H1 (cell line): ENCODE results near the gene MXRA8. TPM values are rescaled to one million over a fixed set of nuclear protein-coding genes. Genes with fewer than 3 reads are reported as not detected.

ENCODE experiments used
- CTCF ChIA-PET: fragments of 300-600 bp; sonication (Branson Sonifier 250); formaldehyde crosslinking; loops from one replicate; lab custom pipeline; 2021; ENCODE audit not compliant: partially characterized antibody; lab: Charles Lee
- POLR2A ChIA-PET: fragments of 300-600 bp; sonication (Branson Sonifier 250); formaldehyde crosslinking; loops from one replicate; lab custom pipeline; 2021; ENCODE audit warnings: inconsistent platforms; ENCODE audit not compliant: partially characterized antibody; lab: Charles Lee
- DNase-seq, 2 experiments: peaks; one replicate each; pipeline versions ENCODE4 v3.0.0 to v3.0.0-alpha.2; 2010 to 2022; ENCODE audit warnings: low spot score in 2 of 2, low read depth in 1 of 2, mixed read lengths in 1 of 2
- FAIRE-seq: peaks from 2 replicates; lab custom pipeline; 2011; peaks lifted over from hg19 to GRCh38; lab: Jason Lieb, UNC
- H2AFZ ChIP-seq: 2 replicates; pipeline ENCODE4 v1.8.1; 2012; ENCODE audit warnings: low read length, inconsistent platforms
- H2AK5ac ChIP-seq: 2 replicates; pipeline ENCODE4 v1.6.1; 2013; ENCODE audit warnings: low read depth, low read length
- H2BK120ac ChIP-seq: replicated peaks from 2 replicates; pipeline ENCODE3; 2013; ENCODE audit warnings: low read depth, low read length, inconsistent platforms
- H2BK12ac ChIP-seq: 2 replicates; pipeline ENCODE4 v1.6.1; 2013; ENCODE audit warnings: low read depth, low read length
- H2BK15ac ChIP-seq: 2 replicates; pipeline ENCODE4 v1.6.1; 2013; ENCODE audit warnings: low read length
- H2BK20ac ChIP-seq: 2 replicates; pipeline ENCODE4 v1.6.1; 2013; ENCODE audit warnings: low read length
- H2BK5ac ChIP-seq: 2 replicates; pipeline ENCODE4 v1.6.1; 2013; ENCODE audit warnings: low read depth, low read length
- H3K14ac ChIP-seq: 2 replicates; pipeline ENCODE4 v1.6.1; 2013; ENCODE audit warnings: inconsistent platforms; ENCODE audit not compliant: insufficient read length
- H3K18ac ChIP-seq: 2 replicates; pipeline ENCODE4 v1.6.1; 2013; ENCODE audit warnings: low read length; ENCODE audit errors: extremely low read depth
- H3K23ac ChIP-seq: 2 replicates; pipeline ENCODE4 v1.6.1; 2013; ENCODE audit warnings: inconsistent platforms; ENCODE audit not compliant: insufficient read length
- H3K23me2 ChIP-seq: 2 replicates; pipeline ENCODE4 v1.6.1; 2013; ENCODE audit warnings: low read depth, low read length
- H3K27ac ChIP-seq: 2 replicates; pipeline ENCODE4 v1.6.1; 2011; ENCODE audit warnings: low read depth, low read length, inconsistent platforms
- H3K27me3 ChIP-seq, 4 experiments: replicated peaks in 1 of 4; 1 replicate in 1 of 4; 2 replicates in 3 of 4; pipeline versions ENCODE4 v1.6.1 to v1.8.1; 2011 to 2013; ENCODE audit warnings: low read length in 3 of 4, mild to moderate bottlenecking in 3 of 4, inconsistent platforms in 2 of 4, mixed read lengths in 2 of 4, moderate library complexity in 1 of 4; ENCODE audit not compliant: control insufficient read depth in 3 of 4, insufficient read depth in 3 of 4; ENCODE audit errors: extremely low read depth in 1 of 4
- H3K36me3 ChIP-seq, 4 experiments: 2 replicates each; pipeline versions ENCODE4 v1.6.1 to v1.8.1; 2011 to 2013; ENCODE audit warnings: mild to moderate bottlenecking in 4 of 4, low read length in 3 of 4, moderate library complexity in 2 of 4, control low read depth in 1 of 4, inconsistent platforms in 1 of 4; ENCODE audit not compliant: insufficient read depth in 4 of 4, control insufficient read depth in 2 of 4
- H3K4ac ChIP-seq: replicated peaks from 2 replicates; pipeline ENCODE3; 2013; ENCODE audit warnings: low read length, low read depth, mixed read lengths, inconsistent platforms; ENCODE audit not compliant: insufficient read length
- H3K4me1 ChIP-seq, 4 experiments: replicated peaks in 1 of 4; 1 replicate in 1 of 4; 2 replicates in 3 of 4; pipeline versions ENCODE4 v1.6.1 to v1.8.1; 2011 to 2013; ENCODE audit warnings: low read length in 3 of 4, inconsistent platforms in 2 of 4, mixed read lengths in 1 of 4; ENCODE audit not compliant: insufficient read depth in 4 of 4, control insufficient read depth in 3 of 4
- H3K4me2 ChIP-seq, 2 experiments: 2 replicates each; pipeline versions ENCODE4 v1.6.1 to v1.8.1; 2011 to 2013; ENCODE audit warnings: low read depth in 2 of 2, low read length in 2 of 2, control low read depth in 1 of 2, inconsistent platforms in 1 of 2, mild to moderate bottlenecking in 1 of 2; ENCODE audit not compliant: insufficient read depth in 1 of 2
- H3K4me3 ChIP-seq, 4 experiments: fragments of 200-600, 300-600 bp in 1 of 4; sonication (generic), shearing (Covaris generic), sonication (Bioruptor Twin) in 1 of 4; 2 replicates each; pipeline versions ENCODE4 v1.5.1 to v1.8.1; 2011 to 2016; ENCODE audit warnings: low read length in 4 of 4, low read depth in 3 of 4, control low read depth in 2 of 4, inconsistent platforms in 2 of 4, mild to moderate bottlenecking in 2 of 4, mixed read lengths in 1 of 4, moderate library complexity in 1 of 4; ENCODE audit not compliant: insufficient read depth in 2 of 4; ENCODE audit errors: extremely low read depth in 1 of 4
- H3K56ac ChIP-seq: replicated peaks from 2 replicates; pipeline ENCODE3; 2013; ENCODE audit warnings: low read depth, mild to moderate bottlenecking, mixed read lengths, low read length, inconsistent platforms; ENCODE audit not compliant: insufficient read length
- H3K79me1 ChIP-seq: 2 replicates; pipeline ENCODE4 v1.6.1; 2013; ENCODE audit warnings: low read depth, low read length, control low read depth
- H3K79me2 ChIP-seq, 2 experiments: 2 replicates each; pipeline versions ENCODE4 v1.6.1 to v1.8.1; 2012 to 2013; ENCODE audit warnings: low read length in 2 of 2, mild to moderate bottlenecking in 2 of 2, inconsistent platforms in 1 of 2; ENCODE audit not compliant: insufficient read depth in 2 of 2, control insufficient read depth in 1 of 2
- H3K9ac ChIP-seq, 4 experiments: replicated peaks in 1 of 4; 1 replicate in 1 of 4; 2 replicates in 3 of 4; pipeline versions ENCODE4 v1.6.1 to v1.8.1; 2011 to 2013; ENCODE audit warnings: low read depth in 3 of 4, low read length in 3 of 4, control low read depth in 2 of 4, mild to moderate bottlenecking in 2 of 4, moderate library complexity in 2 of 4, inconsistent platforms in 1 of 4; ENCODE audit errors: extremely low read depth in 1 of 4
- H3K9me3 ChIP-seq, 2 experiments: 2 replicates each; pipeline versions ENCODE4 v1.6.1 to v1.8.1; 2012 to 2013; ENCODE audit warnings: mild to moderate bottlenecking in 2 of 2, moderate library complexity in 2 of 2, control low read depth in 1 of 2, inconsistent platforms in 1 of 2, low read depth in 1 of 2, low read length in 1 of 2, mixed read lengths in 1 of 2; ENCODE audit not compliant: insufficient read depth in 2 of 2
- H4K20me1 ChIP-seq, 2 experiments: replicated peaks in 1 of 2; 2 replicates each; pipeline versions ENCODE3 to v1.8.1; 2011 to 2013; ENCODE audit warnings: inconsistent platforms in 2 of 2, low read length in 2 of 2, mild to moderate bottlenecking in 1 of 2; ENCODE audit not compliant: insufficient read depth in 2 of 2, control insufficient read depth in 1 of 2
- H4K5ac ChIP-seq: 2 replicates; pipeline ENCODE4 v1.6.1; 2013; ENCODE audit warnings: low read length, low read depth, mixed read lengths, inconsistent platforms; ENCODE audit not compliant: insufficient read length
- H4K8ac ChIP-seq: 2 replicates; pipeline ENCODE4 v1.8.0; 2013; ENCODE audit warnings: mild to moderate bottlenecking, moderate library complexity, low read length, inconsistent platforms; ENCODE audit not compliant: insufficient read depth; ENCODE audit errors: extremely low read depth
- H4K91ac ChIP-seq: replicated peaks from 2 replicates; pipeline ENCODE3; 2013; ENCODE audit warnings: low read length, mixed read lengths, inconsistent platforms; ENCODE audit not compliant: insufficient read length
- BACH1 ChIP-seq: IDR thresholded peaks from 2 replicates; pipeline ENCODE4 v1.6.1; 2012; ENCODE audit warnings: low read length, improper control_type of control experiment
- CHD2 ChIP-seq: IDR thresholded peaks from 2 replicates; pipeline ENCODE4 v1.6.1; 2012; ENCODE audit warnings: low read length, improper control_type of control experiment
- MAFK ChIP-seq: IDR thresholded peaks from 2 replicates; pipeline ENCODE4 v1.6.1; 2012; ENCODE audit warnings: low read depth, mild to moderate bottlenecking, improper control_type of control experiment, low read length
- NRF1 ChIP-seq: IDR thresholded peaks from 2 replicates; pipeline ENCODE4 v1.6.1; 2011; ENCODE audit warnings: mild to moderate bottlenecking, low read depth, low read length, improper control_type of control experiment
- RAD21 ChIP-seq, 2 experiments: IDR thresholded peaks in 1 of 2; conservative IDR thresholded peaks in 1 of 2; 2 replicates each; pipeline ENCODE4 v1.6.1; 2011; ENCODE audit warnings: low read depth in 2 of 2, low read length in 2 of 2, improper control_type of control experiment in 1 of 2, inconsistent platforms in 1 of 2, mild to moderate bottlenecking in 1 of 2, moderate library complexity in 1 of 2
- WGBS, 2 experiments: shearing (Covaris generic) in 1 of 2; methylation state at CpG; one replicate each; pipeline versions ENCODE4 v1.1.6 to v1.1.7; 2013 to 2015; ENCODE audit warnings: low lambda C conversion rate in 2 of 2, mixed read lengths in 2 of 2, inconsistent platforms in 1 of 2, low coverage in 1 of 2, missing lambda C conversion rate in 1 of 2; ENCODE audit not compliant: insufficient replicate concordance in 2 of 2, insufficient coverage in 1 of 2, insufficient read length in 1 of 2; ENCODE audit errors: extremely low coverage in 1 of 2, missing lambda C conversion rate in 1 of 2; 5-methylcytosine and 5-hydroxymethylcytosine counted together
- polyA plus RNA-seq, 7 experiments: library from polyadenylated mRNA; depleted of rRNA in 3 of 7; stranded (reverse) in 5 of 7; unstranded in 2 of 7; fragments of >200 nt in 5 of 7; fragments of 200-250 nt in 2 of 7; gene quantifications; 1 replicate in 5 of 7; 2 replicates in 1 of 7; 4 replicates in 1 of 7; pipeline versions ENCODE4 v1.2.1 to v1.2.3, GENCODE V29; 2011 to 2013; ENCODE audit warnings: missing spikeins in 2 of 7, mixed read lengths in 2 of 7
- total RNA-seq: library from RNA; stranded (reverse); fragmentation: NEBNext Ultra II Directional; extraction: Animal tissue kit (Norgen Biotek cat#: 25700); gene quantifications from 2 replicates; pipeline ENCODE4 v1.2.1, GENCODE V29; 2021
- TF ChIP-seq, protein P1 (sequence below), 3 experiments: IDR thresholded peaks; 1 replicate in 2 of 3; 2 replicates in 1 of 3; pipeline versions ENCODE4 v1.5.1 to v1.6.1; 2011; ENCODE audit warnings: low read length in 3 of 3, mild to moderate bottlenecking in 3 of 3, inconsistent platforms in 2 of 3, low read depth in 1 of 3, moderate library complexity in 1 of 3; ENCODE audit not compliant: insufficient read depth in 1 of 3; ENCODE audit errors: control extremely low read depth in 1 of 3

MXRA8 gene
- total and polyA plus RNA-seq, 2 of the 8 experiments (the other 6 are each of a cell fraction or from before 2014, with no cell fraction given) = 10.5 to 17.2 TPM

DNA sequence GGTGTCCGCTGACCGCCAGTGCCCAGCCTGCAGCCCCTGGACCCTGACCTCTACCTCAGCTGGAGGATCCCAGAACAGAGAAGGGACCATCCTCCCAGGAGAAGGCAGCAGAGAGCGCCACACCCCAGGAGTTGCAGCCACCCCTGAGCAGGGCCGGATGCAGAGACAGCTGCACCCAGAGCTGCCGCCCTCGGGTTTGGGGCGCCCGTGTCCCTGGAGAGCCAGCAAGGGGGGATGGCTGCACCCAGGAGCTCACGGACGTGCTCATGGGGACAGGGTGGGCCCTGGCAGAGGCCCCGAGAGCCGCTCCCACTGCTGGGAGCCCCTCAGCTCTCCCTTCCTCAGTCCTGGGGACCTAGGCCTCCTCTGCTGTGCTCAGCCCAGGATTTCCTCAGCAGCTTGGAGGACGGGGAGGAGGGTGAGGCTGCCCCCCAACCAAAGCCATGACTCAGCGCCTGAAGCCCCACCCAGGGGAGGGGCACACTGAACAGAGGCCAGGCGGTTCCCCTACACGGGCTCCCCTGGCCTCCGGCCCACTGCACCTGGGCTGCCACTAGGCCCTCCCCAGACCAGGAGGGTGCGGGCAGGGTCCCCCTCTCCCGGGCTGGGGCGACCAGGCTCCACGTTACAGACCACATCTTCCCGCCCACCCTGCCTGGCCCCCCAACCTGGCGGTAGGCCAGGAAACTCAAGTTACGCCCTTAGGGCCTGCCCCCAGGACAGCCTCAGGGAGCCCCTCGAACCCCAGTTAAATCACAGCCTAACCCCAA, 52.9 kb downstream of the MXRA8 start:
- Histone ChIP-seq H3K4me1 (peaks cover 0 to 40% (median 31%) of the 10 kb centered on the region in 4 experiments; a peak in 6 of 7 replicates), H2AK5ac (no peak overlapping the region), H3K14ac (no peak overlapping the region), H3K4me3 (no peak overlapping the region), H3K27me3 (peaks cover 0 to 4% (median 1%) of the 10 kb centered on the region in 4 experiments; a peak in 1 of 7 replicates), H4K91ac (peak overlapping the region; percentile 81), H3K23ac (no peak overlapping the region), H3K56ac (no peak overlapping the region)
- 55% methylated on average over 14 of the region's 25 CpGs; no CpG with 5 or more reads in 1 of the 2 experiments for WGBS, 2 experiments
- POLR2A ChIA-PET = interaction anchor here (0.5 to 1.5 kb wide), 10 partner anchors 9 to 101 kb away, joined by 3 to 6 read pairs (median 3); partner anchors contain the start of gene AURKAIP1
- CTCF ChIA-PET = interaction anchor here (0.7 to 2.1 kb wide), 5 partner anchors 9 to 124 kb away, joined by 3 to 17 read pairs (median 3); no protein-coding TSS in a partner anchor
- TF ChIP-seq, protein P1, sequence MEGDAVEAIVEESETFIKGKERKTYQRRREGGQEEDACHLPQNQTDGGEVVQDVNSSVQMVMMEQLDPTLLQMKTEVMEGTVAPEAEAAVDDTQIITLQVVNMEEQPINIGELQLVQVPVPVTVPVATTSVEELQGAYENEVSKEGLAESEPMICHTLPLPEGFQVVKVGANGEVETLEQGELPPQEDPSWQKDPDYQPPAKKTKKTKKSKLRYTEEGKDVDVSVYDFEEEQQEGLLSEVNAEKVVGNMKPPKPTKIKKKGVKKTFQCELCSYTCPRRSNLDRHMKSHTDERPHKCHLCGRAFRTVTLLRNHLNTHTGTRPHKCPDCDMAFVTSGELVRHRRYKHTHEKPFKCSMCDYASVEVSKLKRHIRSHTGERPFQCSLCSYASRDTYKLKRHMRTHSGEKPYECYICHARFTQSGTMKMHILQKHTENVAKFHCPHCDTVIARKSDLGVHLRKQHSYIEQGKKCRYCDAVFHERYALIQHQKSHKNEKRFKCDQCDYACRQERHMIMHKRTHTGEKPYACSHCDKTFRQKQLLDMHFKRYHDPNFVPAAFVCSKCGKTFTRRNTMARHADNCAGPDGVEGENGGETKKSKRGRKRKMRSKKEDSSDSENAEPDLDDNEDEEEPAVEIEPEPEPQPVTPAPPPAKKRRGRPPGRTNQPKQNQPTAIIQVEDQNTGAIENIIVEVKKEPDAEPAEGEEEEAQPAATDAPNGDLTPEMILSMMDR (IDR thresholded peaks at IDR 0.05; ENCODE audit: control extremely low read depth in 1 of 3, insufficient read depth in 1 of 3, low read depth in 1 of 3, low read length in 3 of 3) = peak in 1 of 3 experiments; percentile 9; a peak in 1 of 4 replicates
- TF ChIP-seq CHD2 = no peak
- peak; percentile 55; the same call in 1 of the 2 replicates for TF ChIP-seq BACH1
- peak; percentile 17; the same call in 1 of the 2 replicates for TF ChIP-seq MAFK
- TF ChIP-seq NRF1 = no peak
- TF ChIP-seq RAD21 (IDR thresholded peaks at IDR 0.05 in 1 of 2, conservative IDR thresholded peaks at IDR 0.05 in 1 of 2; ENCODE audit: low read depth in 2 of 2, low read length in 2 of 2) = 0 out of 4 replicates have a peak, but pooled peaks of 1 of the 2 experiments have one; percentile 12
- TF ChIP-seq, all 59 proteins: peak for 4
- 0 out of 2 replicates have a peak overlapping the region, but pooled peaks have one; percentile 9 for H2BK12ac ChIP-seq
- H3K9me3 ChIP-seq = no peaks in the 10 kb centered on the region
- H4K8ac ChIP-seq = peak overlapping the region; percentile 96; the same call in 1 of the 2 replicates
- H3K9ac ChIP-seq = peak overlapping the region in 1 of 4 experiments; percentile 13; a peak in 1 of 7 replicates
- H3K79me2 ChIP-seq = peaks cover 0 to 6% of the 10 kb centered on the region in 2 experiments; a peak in 1 of 4 replicates
- peak overlapping the region; percentile 59 to 95 for H3K4me2 ChIP-seq
- peak overlapping the region; percentile 78; the same call in 1 of the 2 replicates for H2BK5ac ChIP-seq
- peak overlapping the region; percentile 94 for H2BK120ac ChIP-seq
- H3K36me3 ChIP-seq = no peaks in the 10 kb centered on the region; a peak in 1 of 8 replicates
- FAIRE-seq (no peak), DNase-seq (no peak)
- H3K4ac ChIP-seq = peak overlapping the region; percentile 37
- H2AFZ ChIP-seq = no peak overlapping the region
- peak overlapping the region; percentile 78; the same call in 1 of the 2 replicates for H3K18ac ChIP-seq
- peak overlapping the region; percentile 61; the same call in 1 of the 2 replicates for H2BK15ac ChIP-seq
- H3K27ac ChIP-seq = peak overlapping the region; percentile 38; the same call in 1 of the 2 replicates
- peaks cover 0 to 23% of the 10 kb centered on the region in 2 experiments for H4K20me1 ChIP-seq
- peaks cover 21% of the 10 kb centered on the region; the same call in 1 of the 2 replicates for H3K23me2 ChIP-seq
- H2BK20ac ChIP-seq = no peak overlapping the region
- H3K79me1 ChIP-seq = peaks cover 4% of the 10 kb centered on the region; the same call in 1 of the 2 replicates
- H4K5ac ChIP-seq = peak overlapping the region; percentile 66
